WTC11 (cell line): Measurements from ENCODE around the gene TNFRSF1B. TPM values are rescaled to one million over a fixed set of nuclear protein-coding genes. Genes with fewer than 3 reads are reported as not detected.

Experiments
- ATAC-seq: fragments of 200-7000 bp; cut with Tn5 transposase; 2 replicates; pipeline ENCODE4 v1.10.0; 2021; ENCODE audit warnings: mild to moderate bottlenecking, moderate library complexity
- CTCF ChIA-PET: fragments of 300-600 bp; sonication (Branson Sonifier 250); formaldehyde crosslinking; loops from one replicate; lab custom pipeline; 2021; ENCODE audit warnings: antibody characterized with exemption; lab: Charles Lee
- POLR2A ChIA-PET: fragments of 350-600 bp; sonication (Branson Sonifier 250); formaldehyde crosslinking; loops from one replicate; lab custom pipeline; 2021; ENCODE audit warnings: antibody characterized with exemption; lab: Charles Lee
- DNase-seq: peaks from one replicate; pipeline ENCODE4 v3.0.0; 2021; ENCODE audit warnings: low spot score
- H3K27ac Mint-ChIP-seq: 2 replicates; pipeline ENCODE4 v1.8.0; 2021; ENCODE audit warnings: mixed read lengths
- H3K27me3 Mint-ChIP-seq: 2 replicates; pipeline ENCODE4 v1.8.0; 2021; ENCODE audit warnings: low read depth, mild to moderate bottlenecking, moderate library complexity, mixed read lengths
- H3K36me3 Mint-ChIP-seq: 2 replicates; pipeline ENCODE4 v1.8.0; 2021; ENCODE audit warnings: mixed read lengths
- H3K4me1 Mint-ChIP-seq: 2 replicates; pipeline ENCODE4 v1.8.0; 2022; ENCODE audit warnings: mixed read lengths
- H3K4me3 Mint-ChIP-seq: 2 replicates; pipeline ENCODE4 v1.8.0; 2021; ENCODE audit warnings: mild to moderate bottlenecking, moderate library complexity, mixed read lengths
- H3K9me3 Mint-ChIP-seq: 2 replicates; pipeline ENCODE4 v1.8.0; 2021; ENCODE audit warnings: mixed read lengths
- ATF1 ChIP-seq: sonication (generic); formaldehyde crosslinking; IDR thresholded peaks from 2 replicates; pipeline ENCODE4 v1.8.1; 2023; ENCODE audit warnings: mild to moderate bottlenecking, moderate library complexity, missing genetic modification reagents
- CBFB ChIP-seq: sonication (generic); formaldehyde crosslinking; IDR thresholded peaks from 2 replicates; pipeline ENCODE4 v1.8.1; 2022; ENCODE audit warnings: mild to moderate bottlenecking, low read depth, missing genetic modification reagents
- ESRRA ChIP-seq: sonication (generic); formaldehyde crosslinking; IDR thresholded peaks from 2 replicates; pipeline ENCODE4 v1.8.1; 2022; ENCODE audit warnings: mild to moderate bottlenecking, missing genetic modification reagents, borderline replicate concordance
- FOXK1 ChIP-seq: sonication (generic); formaldehyde crosslinking; IDR thresholded peaks from 2 replicates; pipeline ENCODE4 v1.8.0; 2022; ENCODE audit warnings: mild to moderate bottlenecking, moderate library complexity, missing genetic modification reagents
- GTF2I ChIP-seq: fragments of 250-450 bp; sonication (Bioruptor Pico); conservative IDR thresholded peaks from 2 replicates; pipeline ENCODE4 v1.4.0; 2021; ENCODE audit warnings: mild to moderate bottlenecking
- MXD4 ChIP-seq: fragments of 250-450 bp; sonication (Bioruptor Pico); IDR thresholded peaks from 2 replicates; pipeline ENCODE4 v1.8.0; 2021; ENCODE audit warnings: mild to moderate bottlenecking, moderate library complexity, borderline replicate concordance
- MYBL2 ChIP-seq: sonication (generic); formaldehyde crosslinking; IDR thresholded peaks from 2 replicates; pipeline ENCODE4 v1.8.1; 2023; ENCODE audit warnings: mild to moderate bottlenecking, moderate library complexity, missing genetic modification reagents
- RORB ChIP-seq: fragments of 250-450 bp; sonication (Bioruptor Pico); IDR thresholded peaks from 2 replicates; pipeline ENCODE4 v1.9.0; 2021; ENCODE audit warnings: mild to moderate bottlenecking
- ZNF138 ChIP-seq: sonication (generic); formaldehyde crosslinking; conservative IDR thresholded peaks from 2 replicates; pipeline ENCODE4 v1.8.1; 2022; ENCODE audit warnings: mild to moderate bottlenecking, moderate library complexity, missing genetic modification reagents
- ZNF232 ChIP-seq: sonication (generic); formaldehyde crosslinking; IDR thresholded peaks from 2 replicates; pipeline ENCODE4 v1.8.0; 2022; ENCODE audit warnings: mild to moderate bottlenecking, missing genetic modification reagents
- ZNF317 ChIP-seq: sonication (generic); formaldehyde crosslinking; IDR thresholded peaks from 2 replicates; pipeline ENCODE4 v1.8.1; 2023; ENCODE audit warnings: low read depth, mild to moderate bottlenecking, moderate library complexity, missing genetic modification reagents, borderline replicate concordance
- total RNA-seq: library from RNA; stranded (reverse); gene quantifications from 3 replicates; pipeline ENCODE4 v1.2.3, GENCODE V29; 2021
- TF ChIP-seq, protein P1 (sequence below): sonication (generic); formaldehyde crosslinking; IDR thresholded peaks from 2 replicates; pipeline ENCODE4 v1.8.0; 2022; ENCODE audit warnings: mild to moderate bottlenecking, missing genetic modification reagents
- TF ChIP-seq, protein P2 (sequence below): sonication (generic); formaldehyde crosslinking; IDR thresholded peaks from 2 replicates; pipeline ENCODE4 v1.8.0; 2023; ENCODE audit warnings: missing genetic modification reagents, mild to moderate bottlenecking, borderline replicate concordance
- TF ChIP-seq, protein P3 (sequence below): sonication (generic); formaldehyde crosslinking; IDR thresholded peaks from 2 replicates; pipeline ENCODE4 v1.8.1; 2023; ENCODE audit warnings: mild to moderate bottlenecking, missing genetic modification reagents, moderate library complexity
- TF ChIP-seq, protein P4 (sequence below): fragments of 250-450 bp; sonication (Bioruptor Pico); IDR thresholded peaks from 2 replicates; pipeline ENCODE4 v1.9.0; 2021; ENCODE audit warnings: mild to moderate bottlenecking
- TF ChIP-seq, protein P5 (sequence below): sonication (generic); formaldehyde crosslinking; conservative IDR thresholded peaks from 2 replicates; pipeline ENCODE4 v1.8.1; 2022; ENCODE audit warnings: mild to moderate bottlenecking, missing genetic modification reagents
- TF ChIP-seq, protein P6 (sequence below): fragments of 250-450 bp; sonication (Bioruptor Pico); IDR thresholded peaks from 2 replicates; pipeline ENCODE4 v1.8.0; 2021; ENCODE audit warnings: mild to moderate bottlenecking
- TF ChIP-seq, protein P7 (sequence below): sonication (generic); formaldehyde crosslinking; IDR thresholded peaks from 2 replicates; pipeline ENCODE4 v1.8.1; 2023; ENCODE audit warnings: mild to moderate bottlenecking, missing genetic modification reagents

The TNFRSF1B gene
- total RNA-seq, 1 experiment from 2014 or later: 2.7 TPM

DNA sequence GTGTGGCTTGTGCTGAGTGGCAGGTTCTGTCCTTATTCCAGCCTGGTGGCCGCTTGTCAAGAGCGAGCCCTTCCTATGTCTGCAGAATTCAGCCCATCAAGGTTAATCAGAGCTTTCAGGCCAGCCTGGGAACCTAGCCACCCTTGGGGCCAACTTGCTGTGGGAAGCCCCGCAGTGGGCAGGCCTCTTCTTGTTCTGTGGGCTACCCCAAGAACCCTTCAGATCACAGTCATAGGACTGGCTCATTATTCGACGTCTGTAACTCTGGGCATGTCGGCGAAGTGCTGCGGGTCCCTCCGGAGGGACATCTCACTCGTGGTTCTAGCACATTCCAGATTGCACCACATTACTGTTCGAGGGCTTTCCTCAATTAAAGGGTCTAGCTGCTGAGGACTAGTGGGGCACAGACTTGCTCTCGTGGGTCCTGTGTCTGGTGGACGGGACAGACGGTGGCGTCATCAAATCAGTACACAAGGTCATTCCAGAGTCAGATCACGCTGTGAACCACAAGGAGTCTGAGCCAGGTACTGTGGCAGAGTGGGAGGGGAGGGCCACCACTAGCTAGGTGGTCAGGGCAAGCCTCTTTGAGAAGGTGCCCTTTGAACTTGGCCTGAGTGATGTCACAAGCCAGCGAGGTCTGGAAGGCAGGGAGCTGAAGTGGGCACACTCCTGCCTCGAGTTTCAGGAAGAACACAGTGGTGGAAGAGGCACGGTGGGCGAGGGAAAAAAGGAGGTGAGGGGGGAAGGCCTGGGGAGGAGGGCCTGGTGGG, 20.3 kb upstream of the TNFRSF1B start:
- H3K9me3 Mint-ChIP-seq: peaks cover 3% of the 10 kb centered on the region; the same call in 1 of the 2 replicates
- POLR2A ChIA-PET: no interaction called here
- ATAC-seq (no peak), DNase-seq (no peak)
- peaks cover 10% of the 10 kb centered on the region for H3K27me3 Mint-ChIP-seq
- H3K36me3 Mint-ChIP-seq: peaks cover 9% of the 10 kb centered on the region; the same call in 1 of the 2 replicates
- CTCF ChIA-PET: interaction anchor here (0.8 to 2.0 kb wide), 8 partner anchors 22 to 130 kb away, joined by 3 to 16 read pairs (median 4); partner anchors contain the start of gene MIIP
- H3K4me1 Mint-ChIP-seq: peaks cover 8% of the 10 kb centered on the region
- TF ChIP-seq, protein P1, sequence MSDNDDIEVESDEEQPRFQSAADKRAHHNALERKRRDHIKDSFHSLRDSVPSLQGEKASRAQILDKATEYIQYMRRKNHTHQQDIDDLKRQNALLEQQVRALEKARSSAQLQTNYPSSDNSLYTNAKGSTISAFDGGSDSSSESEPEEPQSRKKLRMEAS (CRISPR knock-in tag): no peak
- TF ChIP-seq, protein P2, sequence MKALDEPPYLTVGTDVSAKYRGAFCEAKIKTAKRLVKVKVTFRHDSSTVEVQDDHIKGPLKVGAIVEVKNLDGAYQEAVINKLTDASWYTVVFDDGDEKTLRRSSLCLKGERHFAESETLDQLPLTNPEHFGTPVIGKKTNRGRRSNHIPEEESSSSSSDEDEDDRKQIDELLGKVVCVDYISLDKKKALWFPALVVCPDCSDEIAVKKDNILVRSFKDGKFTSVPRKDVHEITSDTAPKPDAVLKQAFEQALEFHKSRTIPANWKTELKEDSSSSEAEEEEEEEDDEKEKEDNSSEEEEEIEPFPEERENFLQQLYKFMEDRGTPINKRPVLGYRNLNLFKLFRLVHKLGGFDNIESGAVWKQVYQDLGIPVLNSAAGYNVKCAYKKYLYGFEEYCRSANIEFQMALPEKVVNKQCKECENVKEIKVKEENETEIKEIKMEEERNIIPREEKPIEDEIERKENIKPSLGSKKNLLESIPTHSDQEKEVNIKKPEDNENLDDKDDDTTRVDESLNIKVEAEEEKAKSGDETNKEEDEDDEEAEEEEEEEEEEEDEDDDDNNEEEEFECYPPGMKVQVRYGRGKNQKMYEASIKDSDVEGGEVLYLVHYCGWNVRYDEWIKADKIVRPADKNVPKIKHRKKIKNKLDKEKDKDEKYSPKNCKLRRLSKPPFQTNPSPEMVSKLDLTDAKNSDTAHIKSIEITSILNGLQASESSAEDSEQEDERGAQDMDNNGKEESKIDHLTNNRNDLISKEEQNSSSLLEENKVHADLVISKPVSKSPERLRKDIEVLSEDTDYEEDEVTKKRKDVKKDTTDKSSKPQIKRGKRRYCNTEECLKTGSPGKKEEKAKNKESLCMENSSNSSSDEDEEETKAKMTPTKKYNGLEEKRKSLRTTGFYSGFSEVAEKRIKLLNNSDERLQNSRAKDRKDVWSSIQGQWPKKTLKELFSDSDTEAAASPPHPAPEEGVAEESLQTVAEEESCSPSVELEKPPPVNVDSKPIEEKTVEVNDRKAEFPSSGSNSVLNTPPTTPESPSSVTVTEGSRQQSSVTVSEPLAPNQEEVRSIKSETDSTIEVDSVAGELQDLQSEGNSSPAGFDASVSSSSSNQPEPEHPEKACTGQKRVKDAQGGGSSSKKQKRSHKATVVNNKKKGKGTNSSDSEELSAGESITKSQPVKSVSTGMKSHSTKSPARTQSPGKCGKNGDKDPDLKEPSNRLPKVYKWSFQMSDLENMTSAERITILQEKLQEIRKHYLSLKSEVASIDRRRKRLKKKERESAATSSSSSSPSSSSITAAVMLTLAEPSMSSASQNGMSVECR (CRISPR knock-in tag): no peak
- no peak for TF ChIP-seq FOXK1
- TF ChIP-seq, protein P3, sequence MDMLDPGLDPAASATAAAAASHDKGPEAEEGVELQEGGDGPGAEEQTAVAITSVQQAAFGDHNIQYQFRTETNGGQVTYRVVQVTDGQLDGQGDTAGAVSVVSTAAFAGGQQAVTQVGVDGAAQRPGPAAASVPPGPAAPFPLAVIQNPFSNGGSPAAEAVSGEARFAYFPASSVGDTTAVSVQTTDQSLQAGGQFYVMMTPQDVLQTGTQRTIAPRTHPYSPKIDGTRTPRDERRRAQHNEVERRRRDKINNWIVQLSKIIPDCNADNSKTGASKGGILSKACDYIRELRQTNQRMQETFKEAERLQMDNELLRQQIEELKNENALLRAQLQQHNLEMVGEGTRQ (CRISPR knock-in tag): no peak
- no peak for TF ChIP-seq RORB (CRISPR knock-in tag)
- no peak for TF ChIP-seq ZNF317 (CRISPR knock-in tag)
- H3K4me3 Mint-ChIP-seq: no peak overlapping the region
- peak overlapping the region; percentile 1 for H3K27ac Mint-ChIP-seq

DNA sequence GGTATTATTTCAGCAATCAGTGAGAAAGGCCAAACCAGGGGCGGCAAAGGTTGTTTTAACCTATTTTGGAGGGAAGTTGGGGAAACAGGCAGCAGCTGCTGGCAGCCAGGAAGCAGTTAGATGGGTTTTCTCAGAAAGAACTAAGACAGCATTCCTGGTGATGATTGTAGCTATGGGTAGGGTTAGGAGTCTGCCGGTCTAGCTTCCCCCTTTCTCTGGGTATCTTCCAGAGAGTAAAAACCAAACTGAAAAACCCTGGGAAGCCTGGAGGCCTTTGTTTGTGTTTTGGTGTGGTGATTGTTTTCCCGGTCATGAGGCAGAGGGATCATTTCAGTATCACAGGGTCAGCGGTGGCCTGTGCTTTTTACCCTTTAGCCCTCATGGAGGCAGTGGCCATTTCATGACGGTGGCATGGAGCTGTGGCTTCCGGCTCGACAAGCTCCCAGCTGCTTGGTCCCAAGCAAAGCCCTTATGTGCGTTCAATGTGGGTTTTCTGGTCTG, 19.5 kb upstream of the TNFRSF1B start:
- DNase-seq (no peak), ATAC-seq (no peak)
- peaks cover 8% of the 10 kb centered on the region for H3K4me1 Mint-ChIP-seq
- peaks cover 9% of the 10 kb centered on the region; the same call in 1 of the 2 replicates for H3K36me3 Mint-ChIP-seq
- no peak overlapping the region; the same call in 1 of the 2 replicates for H3K27ac Mint-ChIP-seq
- ChIA-PET CTCF (interaction anchor here (0.6 to 1.8 kb wide), 6 partner anchors 23 to 130 kb away, joined by 3 to 16 read pairs (median 4); partner anchors contain the start of gene MIIP), POLR2A (no interaction called here)
- H3K4me3 Mint-ChIP-seq: no peak overlapping the region
- peaks cover 13% of the 10 kb centered on the region for H3K27me3 Mint-ChIP-seq
- peaks cover 3% of the 10 kb centered on the region; the same call in 1 of the 2 replicates for H3K9me3 Mint-ChIP-seq
- TF ChIP-seq MYBL2 (CRISPR knock-in tag) (no peak), ZNF138 (CRISPR knock-in tag) (no peak), ZNF232 (CRISPR knock-in tag) (no peak), ESRRA (CRISPR knock-in tag) (no peak), GTF2I (CRISPR knock-in tag) (no peak), ATF1 (CRISPR knock-in tag) (no peak), FOXK1 (no peak), MXD4 (no peak), CBFB (no peak)
- TF ChIP-seq, protein P4, sequence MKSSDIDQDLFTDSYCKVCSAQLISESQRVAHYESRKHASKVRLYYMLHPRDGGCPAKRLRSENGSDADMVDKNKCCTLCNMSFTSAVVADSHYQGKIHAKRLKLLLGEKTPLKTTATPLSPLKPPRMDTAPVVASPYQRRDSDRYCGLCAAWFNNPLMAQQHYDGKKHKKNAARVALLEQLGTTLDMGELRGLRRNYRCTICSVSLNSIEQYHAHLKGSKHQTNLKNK (CRISPR knock-in tag): no peak
- TF ChIP-seq, protein P5, sequence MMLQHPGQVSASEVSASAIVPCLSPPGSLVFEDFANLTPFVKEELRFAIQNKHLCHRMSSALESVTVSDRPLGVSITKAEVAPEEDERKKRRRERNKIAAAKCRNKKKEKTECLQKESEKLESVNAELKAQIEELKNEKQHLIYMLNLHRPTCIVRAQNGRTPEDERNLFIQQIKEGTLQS (CRISPR knock-in tag): no peak
- TF ChIP-seq, protein P6, sequence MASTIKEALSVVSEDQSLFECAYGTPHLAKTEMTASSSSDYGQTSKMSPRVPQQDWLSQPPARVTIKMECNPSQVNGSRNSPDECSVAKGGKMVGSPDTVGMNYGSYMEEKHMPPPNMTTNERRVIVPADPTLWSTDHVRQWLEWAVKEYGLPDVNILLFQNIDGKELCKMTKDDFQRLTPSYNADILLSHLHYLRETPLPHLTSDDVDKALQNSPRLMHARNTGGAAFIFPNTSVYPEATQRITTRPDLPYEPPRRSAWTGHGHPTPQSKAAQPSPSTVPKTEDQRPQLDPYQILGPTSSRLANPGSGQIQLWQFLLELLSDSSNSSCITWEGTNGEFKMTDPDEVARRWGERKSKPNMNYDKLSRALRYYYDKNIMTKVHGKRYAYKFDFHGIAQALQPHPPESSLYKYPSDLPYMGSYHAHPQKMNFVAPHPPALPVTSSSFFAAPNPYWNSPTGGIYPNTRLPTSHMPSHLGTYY: no peak
- TF ChIP-seq, protein P7, sequence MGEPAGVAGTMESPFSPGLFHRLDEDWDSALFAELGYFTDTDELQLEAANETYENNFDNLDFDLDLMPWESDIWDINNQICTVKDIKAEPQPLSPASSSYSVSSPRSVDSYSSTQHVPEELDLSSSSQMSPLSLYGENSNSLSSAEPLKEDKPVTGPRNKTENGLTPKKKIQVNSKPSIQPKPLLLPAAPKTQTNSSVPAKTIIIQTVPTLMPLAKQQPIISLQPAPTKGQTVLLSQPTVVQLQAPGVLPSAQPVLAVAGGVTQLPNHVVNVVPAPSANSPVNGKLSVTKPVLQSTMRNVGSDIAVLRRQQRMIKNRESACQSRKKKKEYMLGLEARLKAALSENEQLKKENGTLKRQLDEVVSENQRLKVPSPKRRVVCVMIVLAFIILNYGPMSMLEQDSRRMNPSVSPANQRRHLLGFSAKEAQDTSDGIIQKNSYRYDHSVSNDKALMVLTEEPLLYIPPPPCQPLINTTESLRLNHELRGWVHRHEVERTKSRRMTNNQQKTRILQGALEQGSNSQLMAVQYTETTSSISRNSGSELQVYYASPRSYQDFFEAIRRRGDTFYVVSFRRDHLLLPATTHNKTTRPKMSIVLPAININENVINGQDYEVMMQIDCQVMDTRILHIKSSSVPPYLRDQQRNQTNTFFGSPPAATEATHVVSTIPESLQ (CRISPR knock-in tag): no peak
